ENCODE results near the gene SLC2A6.

The SLC2A6 gene

DNA sequence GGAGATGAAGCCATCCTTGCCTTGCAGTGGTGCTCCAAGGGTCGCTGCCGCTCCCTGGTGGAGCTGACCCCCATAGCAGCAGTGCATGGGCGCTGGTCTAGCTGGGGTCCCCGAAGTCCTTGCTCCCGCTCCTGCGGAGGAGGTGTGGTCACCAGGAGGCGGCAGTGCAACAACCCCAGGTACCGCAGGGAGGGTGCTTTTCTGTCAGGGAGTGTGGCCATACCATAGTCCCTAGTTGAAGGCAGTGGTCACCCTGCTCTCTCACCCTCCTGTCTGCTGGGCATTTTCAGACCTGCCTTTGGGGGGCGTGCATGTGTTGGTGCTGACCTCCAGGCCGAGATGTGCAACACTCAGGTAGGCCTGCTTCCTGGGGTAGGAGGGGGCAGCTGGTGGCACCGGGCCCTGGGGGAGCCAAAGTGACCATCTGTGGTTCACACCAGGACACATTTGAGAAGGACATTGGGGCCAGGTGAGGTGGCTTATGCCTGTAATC is 45.5 kb downstream of the SLC2A6 start:
- DNase-seq = no peak

DNA sequence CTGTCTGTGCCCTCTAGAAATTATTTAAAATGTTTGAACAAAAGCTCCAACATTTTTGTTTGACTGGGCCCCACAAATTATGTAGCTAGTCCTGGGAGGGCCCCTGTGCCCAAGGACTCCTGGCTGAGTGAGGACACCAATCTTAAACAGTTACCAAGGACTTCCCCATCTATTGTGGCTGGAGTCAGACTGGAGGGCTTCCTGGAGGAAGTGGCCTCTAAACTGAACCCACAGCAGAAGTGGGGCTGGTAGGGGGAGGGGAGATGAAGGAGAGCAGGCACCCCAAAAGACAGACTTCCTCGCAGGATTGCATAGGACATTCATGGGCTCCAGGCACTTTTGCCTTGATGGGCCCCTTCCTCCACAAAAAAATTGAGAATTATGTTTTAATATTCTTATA is 48.7 kb downstream of the SLC2A6 start:
- DNase-seq = no peak

DNA sequence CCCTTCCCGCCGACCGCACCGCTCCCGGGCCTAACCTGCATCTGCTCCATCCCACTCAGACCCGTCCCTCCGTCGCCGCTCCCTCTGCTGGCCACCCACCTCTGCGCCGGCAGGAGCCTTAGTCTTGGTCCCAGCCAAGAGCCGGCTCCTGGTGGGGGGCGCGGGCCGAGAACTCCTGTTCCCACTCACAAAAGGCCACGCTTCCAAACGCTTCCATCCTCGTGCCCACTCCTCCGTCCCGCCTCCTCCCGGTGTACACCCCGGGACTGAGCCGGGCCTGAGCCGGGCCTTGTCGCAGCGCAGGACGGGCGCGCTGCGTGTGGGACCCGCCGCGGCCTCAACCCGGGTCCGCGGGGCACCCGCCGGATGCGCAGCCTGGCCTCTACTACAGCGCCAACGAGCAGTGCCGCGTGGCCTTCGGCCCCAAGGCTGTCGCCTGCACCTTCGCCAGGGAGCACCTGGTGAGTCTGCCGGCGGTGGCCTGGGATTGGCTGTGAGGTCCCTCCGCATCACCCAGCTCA is 49.2 kb downstream of the SLC2A6 start:
- no peak for DNase-seq

DNA sequence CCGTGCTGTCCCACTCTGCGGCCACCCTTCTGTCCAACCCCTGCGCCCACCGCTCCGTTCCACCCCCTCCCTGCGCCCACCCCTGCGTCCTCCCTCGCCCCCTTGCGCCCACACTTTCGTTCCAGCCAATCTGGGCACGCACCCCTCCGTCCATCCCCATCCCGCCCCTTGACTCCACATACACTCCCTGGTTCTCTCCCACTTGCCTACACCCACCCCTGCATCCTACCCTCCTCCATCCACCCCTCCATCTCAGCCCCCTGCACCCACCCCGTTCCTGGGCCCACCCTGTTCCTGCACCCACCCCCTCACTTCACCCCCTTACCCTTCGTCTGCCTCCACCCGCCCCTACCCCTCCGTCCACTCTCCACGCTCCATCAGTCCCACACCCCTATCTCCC is 49.7 kb downstream of the SLC2A6 start:
- DNase-seq = no peak

DNA sequence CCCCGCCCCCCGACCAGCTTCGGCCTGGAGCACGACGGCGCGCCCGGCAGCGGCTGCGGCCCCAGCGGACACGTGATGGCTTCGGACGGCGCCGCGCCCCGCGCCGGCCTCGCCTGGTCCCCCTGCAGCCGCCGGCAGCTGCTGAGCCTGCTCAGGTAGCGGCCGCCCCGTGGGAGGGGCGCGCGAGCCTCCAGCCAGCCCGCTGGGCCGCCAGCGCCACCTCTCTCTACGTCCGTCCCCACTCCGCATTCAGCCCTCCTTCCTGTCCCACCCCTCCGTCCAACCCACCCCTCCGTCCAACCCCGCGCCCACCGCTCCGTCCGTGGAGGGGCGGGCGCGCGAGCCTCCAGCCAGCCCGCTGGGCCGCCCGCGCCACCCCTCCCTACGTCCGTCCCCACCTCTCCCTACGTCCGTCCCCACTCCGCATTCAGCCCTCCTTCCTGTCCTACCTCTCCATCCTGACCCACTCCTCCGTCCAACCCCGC is 50.2 kb downstream of the SLC2A6 start:
- no peak for DNase-seq

DNA sequence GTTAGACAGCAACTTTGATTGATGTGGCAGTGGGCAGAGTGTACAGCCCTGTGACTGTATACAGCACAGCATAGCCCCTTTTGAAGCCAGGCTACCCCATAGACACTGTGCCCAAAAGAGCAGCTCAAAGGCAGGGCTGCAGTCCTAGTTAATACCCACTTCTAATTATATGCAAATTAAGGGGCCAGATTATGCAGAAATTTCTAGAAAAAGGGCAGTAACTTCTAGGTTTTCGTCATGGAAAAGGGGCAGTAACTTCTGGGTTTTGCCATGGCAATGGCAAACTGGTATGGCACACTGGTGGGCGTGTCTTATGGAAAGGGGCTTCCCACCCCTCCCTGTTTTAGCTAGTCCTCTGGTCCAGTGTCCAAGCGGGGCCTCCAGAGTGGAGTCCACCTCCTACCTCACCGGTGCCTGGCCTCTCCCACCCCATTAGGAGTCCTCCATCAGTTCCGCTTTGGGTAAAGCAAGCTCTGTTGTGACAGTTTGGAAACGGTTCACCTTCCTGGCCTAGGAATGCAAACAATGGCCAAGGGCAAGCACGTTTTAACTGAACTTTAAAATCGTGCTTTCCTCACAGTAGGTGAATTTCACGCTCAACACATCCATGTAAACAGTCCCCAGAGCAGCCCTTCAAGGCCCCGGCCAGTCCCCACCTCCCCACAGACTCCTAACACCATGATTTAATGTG is 51.1 kb downstream of the SLC2A6 start:
- DNase-seq = no peak

DNA sequence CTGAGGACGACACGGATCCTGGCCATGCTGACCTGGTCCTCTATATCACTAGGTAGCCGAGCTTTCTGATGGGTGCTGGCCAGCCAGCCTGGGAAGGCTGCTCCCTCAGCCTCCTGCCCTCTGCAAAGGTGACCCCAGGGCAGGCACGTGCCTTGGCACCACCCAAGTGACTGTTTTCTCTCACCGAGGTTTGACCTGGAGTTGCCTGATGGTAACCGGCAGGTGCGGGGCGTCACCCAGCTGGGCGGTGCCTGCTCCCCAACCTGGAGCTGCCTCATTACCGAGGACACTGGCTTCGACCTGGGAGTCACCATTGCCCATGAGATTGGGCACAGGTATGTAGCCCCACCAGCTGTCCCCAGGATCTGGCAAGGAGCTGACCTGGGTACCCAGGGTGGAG is 52.9 kb downstream of the SLC2A6 start:
- no peak for DNase-seq

DNA sequence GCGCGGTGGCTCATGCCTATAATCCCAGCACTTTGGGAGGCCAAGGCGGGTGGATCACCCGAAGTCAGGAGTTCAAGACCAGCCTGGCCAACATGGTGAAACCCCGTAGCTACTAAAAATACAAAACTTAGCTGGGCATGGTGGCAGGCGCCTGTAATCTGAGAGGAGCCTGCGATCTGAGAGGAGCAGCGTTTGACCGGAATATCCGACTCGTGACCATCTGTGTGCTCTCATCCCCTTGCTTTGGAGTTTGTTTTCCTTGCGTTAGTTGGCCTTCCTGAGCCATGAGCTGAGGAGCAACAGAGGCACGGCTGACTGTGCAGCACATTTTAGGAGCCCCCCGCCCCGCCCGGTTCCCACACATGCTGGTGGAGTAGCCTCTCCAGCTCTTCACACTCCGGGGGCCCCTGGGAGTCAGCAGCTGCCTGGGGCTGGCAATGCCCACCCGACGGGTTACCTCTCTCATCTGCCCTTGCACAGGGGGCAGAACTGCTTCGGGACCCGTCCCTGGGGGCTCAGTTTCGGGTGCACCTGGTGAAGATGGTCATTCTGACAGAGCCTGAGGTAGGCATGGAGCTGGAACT is 53.8 kb downstream of the SLC2A6 start:
- no peak for DNase-seq

DNA sequence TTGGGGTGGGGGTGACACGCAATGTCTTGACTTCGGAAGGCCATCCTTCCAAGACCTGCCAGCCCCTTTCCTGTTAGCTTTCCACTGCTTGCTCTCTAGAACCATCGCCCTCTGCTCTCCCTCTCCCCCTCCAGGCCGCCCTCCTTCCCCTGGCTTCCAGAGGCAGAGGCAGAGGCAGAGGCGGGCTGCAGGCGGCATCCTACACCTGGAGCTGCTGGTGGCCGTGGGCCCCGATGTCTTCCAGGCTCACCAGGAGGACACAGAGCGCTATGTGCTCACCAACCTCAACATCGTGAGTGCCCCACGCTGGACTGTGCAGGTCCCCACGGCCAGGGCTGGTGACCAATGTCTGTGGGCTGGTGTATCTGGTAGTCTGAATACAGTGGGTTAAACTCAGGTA is 54.7 kb downstream of the SLC2A6 start:
- no peak for DNase-seq

DNA sequence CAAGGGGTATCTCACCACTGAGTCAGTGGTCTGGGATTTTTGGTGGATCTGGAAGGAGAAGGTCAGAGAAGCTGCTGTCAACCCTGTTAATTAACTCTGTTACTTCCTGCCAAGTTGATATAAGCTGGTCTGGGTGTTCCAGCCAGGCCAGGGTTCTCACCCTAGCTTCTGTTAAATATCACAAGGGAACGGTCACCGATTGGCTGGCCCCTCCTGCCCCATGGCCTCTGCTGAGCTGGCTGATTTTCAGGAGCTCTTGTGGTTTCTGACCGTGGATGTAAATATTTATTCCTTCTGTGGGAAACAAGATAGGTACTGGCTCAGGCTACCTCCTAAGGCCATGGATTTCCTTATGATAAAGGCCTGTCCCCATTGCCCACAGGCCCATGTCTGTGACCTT is 55.7 kb downstream of the SLC2A6 start:
- no peak for DNase-seq

DNA sequence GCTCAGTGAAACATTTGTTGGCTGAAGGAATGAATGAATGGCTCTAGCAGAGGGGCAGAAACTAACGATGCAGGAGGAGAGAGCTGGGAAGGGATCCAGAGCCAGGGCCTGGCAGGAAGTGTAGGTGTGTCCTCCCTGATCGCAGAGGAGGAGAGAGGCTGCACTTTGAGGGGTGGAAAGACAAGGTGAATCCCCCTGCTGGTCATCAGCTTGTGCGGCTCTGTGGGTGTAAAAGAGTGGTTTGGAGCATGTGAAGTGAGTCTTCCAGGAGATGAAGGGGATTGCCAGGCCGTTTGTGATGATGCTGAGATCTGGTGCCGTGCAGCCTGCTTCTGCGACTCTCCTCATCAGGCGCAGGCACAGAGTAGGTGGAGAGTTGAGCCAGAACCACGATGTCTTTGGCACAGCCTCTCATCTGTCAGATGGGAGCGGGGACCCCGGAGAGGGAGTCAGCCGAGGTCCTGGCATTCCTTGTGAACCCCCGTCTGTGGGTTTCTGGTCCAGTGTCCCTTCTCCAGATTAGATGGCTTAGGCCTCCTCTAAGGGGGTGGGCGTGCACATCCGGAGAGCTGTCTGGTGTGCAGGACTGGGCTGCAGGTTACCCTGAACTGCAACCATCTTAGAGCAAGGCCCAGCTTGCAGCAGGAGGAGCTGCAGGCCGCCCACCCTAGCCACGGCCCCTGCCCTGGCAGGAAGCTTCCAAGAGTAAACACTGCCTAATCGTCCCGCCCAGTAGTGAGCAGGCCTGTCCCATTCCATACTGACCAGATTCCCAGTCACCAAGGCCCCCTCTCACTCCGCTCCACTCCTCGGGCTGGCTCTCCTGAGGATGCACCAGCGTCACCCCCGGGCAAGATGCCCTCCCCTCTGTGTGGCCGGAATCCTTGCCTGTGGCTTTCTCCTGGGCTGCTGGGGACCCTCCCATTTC is 57.0 kb downstream of the SLC2A6 start, which contains the start of gene ADAMTS13:
Gene ADAMTS13 (plus strand): TSS at position 753 of the 928 bp plus-strand sequence. CDS start 77 bp downstream, at position 830.
- DNase-seq = no peak

All from DMS79 treated with DMSO at 0.1 percent for 48 hours (cell line).